K562 (cell line): Measurements from ENCODE around the gene MRPL54. TPM values are rescaled to one million over a fixed set of nuclear protein-coding genes. Genes with fewer than 3 reads are reported as not detected.

Source experiments
- COPS2 ChIP-seq: fragments of 450-650 bp; conservative IDR thresholded peaks from 2 replicates; pipeline ENCODE4 v1.6.1; 2016; ENCODE audit warnings: mild to moderate bottlenecking, moderate library complexity
- GTF2A2 ChIP-seq: IDR thresholded peaks from 2 replicates; pipeline ENCODE4 v1.6.1; 2016; ENCODE audit warnings: mild to moderate bottlenecking, missing genetic modification characterization, missing compliant biosample characterization
- LEF1 ChIP-seq: fragments of 450-650 bp; IDR thresholded peaks from 2 replicates; pipeline ENCODE4 v1.6.1; 2016; ENCODE audit warnings: mild to moderate bottlenecking
- MYC ChIP-seq, 2 experiments: fragments of 250-450 bp in 1 of 2; sonication (Bioruptor Pico) in 1 of 2; IDR thresholded peaks; 2 replicates each; pipeline versions ENCODE4 v1.5.1 to v1.6.1; 2012 to 2021; ENCODE audit warnings: low read depth in 2 of 2, borderline replicate concordance in 1 of 2, improper control_type of control experiment in 1 of 2, low read length in 1 of 2, mild to moderate bottlenecking in 1 of 2, moderate library complexity in 1 of 2
- NFYB ChIP-seq: IDR thresholded peaks from 2 replicates; pipeline ENCODE4 v1.6.1; 2011; ENCODE audit warnings: mild to moderate bottlenecking, moderate library complexity; ENCODE audit not compliant: insufficient read length; ENCODE audit errors: extremely low read depth
- POLR2AphosphoS5 ChIP-seq: IDR thresholded peaks from 2 replicates; pipeline ENCODE4 v1.6.1; 2011; ENCODE audit warnings: mild to moderate bottlenecking, low read depth, low read length, moderate library complexity; ENCODE audit not compliant: control insufficient read depth, insufficient read depth
- SNAPC5 ChIP-seq: fragments of 250-450 bp; sonication (Bioruptor Pico); IDR thresholded peaks from 2 replicates; pipeline ENCODE4 v1.8.0; 2021; ENCODE audit warnings: moderate library complexity, mild to moderate bottlenecking, inconsistent platforms
- SOX6 ChIP-seq: fragments of 450-650 bp; IDR thresholded peaks from 2 replicates; pipeline ENCODE4 v1.6.1; 2014; ENCODE audit warnings: mild to moderate bottlenecking
- SP2 ChIP-seq: IDR thresholded peaks from 2 replicates; pipeline ENCODE4 v1.6.1; 2011; ENCODE audit warnings: mild to moderate bottlenecking, low read depth, low read length, moderate library complexity; ENCODE audit not compliant: poor library complexity, severe bottlenecking; ENCODE audit errors: extremely low read depth
- SRF ChIP-seq, 2 experiments: fragments of 250-450, 450-650 bp in 1 of 2; sonication (Bioruptor Pico) in 1 of 2; sonication (generic) in 1 of 2; formaldehyde crosslinking; IDR thresholded peaks; 2 replicates each; pipeline versions ENCODE4 v1.5.0 to v1.5.1; 2020 to 2022; ENCODE audit warnings: mild to moderate bottlenecking in 1 of 2, missing genetic modification reagents in 1 of 2
- TBL1XR1 ChIP-seq, 2 experiments: IDR thresholded peaks; 2 replicates each; pipeline ENCODE4 v1.6.1; 2012; ENCODE audit warnings: improper control_type of control experiment in 2 of 2, low read length in 2 of 2, mild to moderate bottlenecking in 1 of 2
- THAP12 ChIP-seq: fragments of 250-450 bp; sonication (Bioruptor Pico); IDR thresholded peaks from 2 replicates; pipeline ENCODE4 v1.9.0; 2021; ENCODE audit warnings: mild to moderate bottlenecking, inconsistent platforms
- ZFP30 ChIP-seq: fragments of 250-450 bp; sonication (Bioruptor Pico); IDR thresholded peaks from 2 replicates; pipeline ENCODE4 v1.8.0; 2022; ENCODE audit warnings: moderate library complexity, mild to moderate bottlenecking, inconsistent platforms, borderline replicate concordance
- ZNF217 ChIP-seq: sonication (generic); formaldehyde crosslinking; IDR thresholded peaks from 2 replicates; pipeline ENCODE4 v1.8.0; 2022; ENCODE audit warnings: mild to moderate bottlenecking, missing genetic modification reagents
- polyA plus RNA-seq, 8 experiments: library from polyadenylated mRNA; depleted of rRNA in 4 of 8; stranded (reverse) in 5 of 8; unstranded in 3 of 8; fragments of >200 nt; fragmentation: Nextera tagmentation in 2 of 8; fragmentation: Illumina TruSeq in 1 of 8; extraction: Ambion mirVana in 2 of 8; extraction: Trizol in 1 of 8; gene quantifications; 2 replicates each; pipeline versions ENCODE4 v1.2.1 to v1.2.3, GENCODE V29; 2011 to 2014; ENCODE audit warnings: inconsistent platforms in 1 of 8, missing spikeins in 1 of 8
- total RNA-seq, 7 experiments: library from RNA; depleted of rRNA in 6 of 7; stranded (reverse); fragments of >200 nt in 6 of 7; fragmentation: Illumina TruSeq in 2 of 7; extraction: Trizol in 2 of 7; gene quantifications; 2 replicates each; pipeline versions ENCODE4 v1.2.1 to v1.2.3, GENCODE V29; 2011 to 2021; ENCODE audit warnings: low replicate concordance in 1 of 7

The MRPL54 gene
- total and polyA plus RNA-seq, 9 of the 15 experiments (the other 6 are each of a cell fraction or from before 2014, with no cell fraction given), result 3.5 to 120 (median 56.9) TPM

GRCh38 chr19:3721131-3721886 is 41.2 kb upstream of the MRPL54 start (continued):
- TF ChIP-seq POLR2AphosphoS5, result no peak
- peak; percentile 63; the same call in 1 of the 2 replicates for TF ChIP-seq SOX6
- peak; percentile 69 to 82; a peak in 2 of 4 replicates for TF ChIP-seq TBL1XR1 (IDR thresholded peaks at IDR 0.05; ENCODE audit: low read length in 2 of 2)
- no peak for TF ChIP-seq COPS2
- no peak for TF ChIP-seq SP2
- no peak for TF ChIP-seq GTF2A2 (tag)
- TF ChIP-seq THAP12 (CRISPR knock-in tag), result no peak
- no peak for TF ChIP-seq ZNF217
- no peak for TF ChIP-seq NFYB
- TF ChIP-seq ZFP30 (CRISPR knock-in tag), result no peak
- TF ChIP-seq SNAPC5 (CRISPR knock-in tag), result no peak
- TF ChIP-seq LEF1, result peak; percentile 55
- TF ChIP-seq MYC (IDR thresholded peaks at IDR 0.05; ENCODE audit: low read depth, low read length), result peak; percentile 79
- 0 out of 2 replicates have a peak, but pooled peaks have one; percentile 49 for TF ChIP-seq MYC (CRISPR knock-in tag; IDR thresholded peaks at IDR 0.05; ENCODE audit: borderline replicate concordance, low read depth)
- TF ChIP-seq SRF (CRISPR knock-in tag; IDR thresholded peaks at IDR 0.05), result no peak
